IPS-15b (cell line): ENCODE data around the gene APIP.
"Not testable (repeated sequence)": the region's sequence is repeated elsewhere in the genome, so short reads cannot be mapped to it uniquely, and the experiment has no call there.

Source experiments
- H3K27me3 ChIP-seq: one replicate; pipeline ENCODE4 v1.6.1; 2013; ENCODE audit warnings: low read length; ENCODE audit not compliant: control insufficient read depth, insufficient read depth
- H3K36me3 ChIP-seq: one replicate; pipeline ENCODE4 v1.6.1; 2013; ENCODE audit warnings: low read length; ENCODE audit not compliant: control insufficient read depth, insufficient read depth
- H3K4me1 ChIP-seq: one replicate; pipeline ENCODE4 v1.6.1; 2013; ENCODE audit warnings: mild to moderate bottlenecking, low read length; ENCODE audit not compliant: control insufficient read depth, insufficient read depth
- H3K4me3 ChIP-seq: one replicate; pipeline ENCODE4 v1.5.1; 2013; ENCODE audit warnings: low read depth, low read length
- H3K9ac ChIP-seq: one replicate; pipeline ENCODE4 v1.6.1; 2013; ENCODE audit warnings: low read depth, mild to moderate bottlenecking, low read length
- H3K9me3 ChIP-seq: one replicate; pipeline ENCODE4 v1.6.1; 2013; ENCODE audit warnings: mild to moderate bottlenecking, low read length; ENCODE audit not compliant: control insufficient read depth, insufficient read depth

APIP gene

DNA sequence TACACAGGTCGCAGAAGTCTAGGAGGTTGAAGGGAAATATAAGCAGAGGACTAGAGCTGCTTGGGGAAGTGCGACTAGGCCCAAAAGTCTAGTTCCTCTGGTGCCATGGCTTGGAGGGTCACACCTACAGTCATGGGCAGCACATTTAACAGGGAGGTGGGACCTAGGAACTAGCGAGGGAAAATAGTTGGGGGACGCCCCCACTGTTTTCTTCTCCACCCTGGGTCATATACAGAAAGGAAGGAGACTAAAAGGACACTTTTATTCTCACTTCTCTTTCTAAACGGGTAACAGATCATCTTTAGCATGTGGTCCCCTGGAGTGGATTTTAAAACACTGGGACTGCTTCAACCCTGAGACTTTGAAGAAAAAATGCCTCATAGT, 16.6 kb downstream of the APIP start:
- no peaks in the 10 kb centered on the region for H3K27me3 ChIP-seq
- H3K9me3 ChIP-seq: peaks cover 28% of the 10 kb centered on the region
- peaks cover 4% of the 10 kb centered on the region for H3K36me3 ChIP-seq
- H3K9ac ChIP-seq: no peak overlapping the region
- H3K4me3 ChIP-seq: no peak overlapping the region
- no peaks in the 10 kb centered on the region for H3K4me1 ChIP-seq

GRCh38 chr11:34898474-34898873, 17.7 kb downstream of the APIP start:
- no peak overlapping the region for H3K9ac ChIP-seq
- H3K36me3 ChIP-seq: peaks cover 4% of the 10 kb centered on the region
- no peak overlapping the region for H3K4me3 ChIP-seq
- H3K4me1 ChIP-seq: no peaks in the 10 kb centered on the region
- no peaks in the 10 kb centered on the region for H3K27me3 ChIP-seq
- peaks cover 28% of the 10 kb centered on the region for H3K9me3 ChIP-seq

DNA sequence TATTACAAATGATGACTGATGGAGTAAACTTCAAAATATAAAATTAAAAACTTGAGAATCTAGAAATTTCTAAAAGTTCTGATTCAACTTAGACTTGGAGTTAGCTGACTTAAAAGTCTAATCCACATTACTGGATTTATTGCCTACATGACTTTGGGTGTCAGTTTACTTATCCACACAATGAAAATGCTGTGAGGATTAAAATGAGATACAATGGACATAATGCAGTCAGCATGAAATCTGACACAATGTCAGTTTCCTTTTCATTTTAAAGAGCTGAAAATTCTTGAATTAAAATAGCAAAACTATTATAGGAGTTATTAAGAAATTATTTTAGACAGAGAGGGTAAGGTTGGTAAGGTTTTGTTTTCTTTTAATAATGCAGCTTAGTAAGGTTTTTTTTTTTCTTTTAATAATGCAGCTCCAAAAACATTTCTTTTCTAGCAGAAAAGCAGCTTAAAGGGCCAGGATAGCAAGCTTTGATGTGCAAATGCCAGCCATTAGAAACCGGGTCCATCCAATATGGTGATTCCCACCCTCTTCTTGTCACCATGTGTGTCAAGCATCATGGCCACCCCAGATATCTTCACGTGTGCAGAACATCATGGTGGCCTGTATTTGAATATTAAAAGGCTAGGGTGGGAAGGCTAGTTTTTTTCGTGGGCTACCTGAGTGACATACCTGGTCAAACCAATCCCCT, 18.9 kb downstream of the APIP start:
- Histone ChIP-seq H3K4me3 (no peak overlapping the region), H3K9me3 (peaks cover 28% of the 10 kb centered on the region), H3K27me3 (no peaks in the 10 kb centered on the region), H3K36me3 (no peaks in the 10 kb centered on the region), H3K4me1 (no peaks in the 10 kb centered on the region), H3K9ac (no peak overlapping the region)

DNA sequence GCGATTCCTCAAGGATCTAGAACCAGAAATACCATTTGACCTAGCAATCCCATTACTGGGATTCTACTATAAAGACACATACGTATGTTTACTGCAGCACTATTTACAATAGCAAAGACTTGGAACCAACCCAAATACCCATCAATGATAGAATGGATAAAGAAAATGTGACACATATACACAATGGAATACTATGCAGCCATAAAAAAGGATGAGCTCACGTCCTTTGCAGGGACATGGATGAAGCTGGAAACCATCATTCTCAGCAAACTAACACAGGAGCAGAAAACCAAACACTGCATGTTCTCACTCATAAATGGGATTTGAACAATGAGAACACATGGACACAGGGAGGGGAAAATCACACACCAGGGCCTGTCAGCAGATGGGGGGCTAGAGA, 20.0 kb downstream of the APIP start:
- H3K27me3 ChIP-seq, H3K36me3 ChIP-seq, H3K4me3 ChIP-seq, H3K9ac ChIP-seq, H3K4me1 ChIP-seq: not testable (repeated sequence)
- peaks cover 23% of the 10 kb centered on the region for H3K9me3 ChIP-seq

DNA sequence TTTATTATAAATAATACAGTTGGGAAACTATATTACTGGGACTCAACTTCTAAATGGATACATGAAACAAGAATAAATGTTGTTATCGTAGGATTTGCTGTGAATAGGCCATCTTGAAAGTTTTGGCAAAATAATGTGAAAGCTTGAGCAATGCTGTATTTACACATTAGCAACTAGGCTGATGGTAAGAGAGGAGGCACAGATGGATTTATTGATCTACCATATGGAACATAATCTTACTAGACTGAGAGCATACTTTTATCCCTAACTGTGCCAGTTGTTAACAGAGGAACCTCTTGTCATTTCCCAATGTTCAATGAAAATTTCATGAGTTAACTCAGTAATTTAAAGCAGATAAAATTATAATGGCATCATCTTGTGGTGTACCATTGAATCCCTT, 22.8 kb downstream of the APIP start:
- H3K4me1 ChIP-seq: no peaks in the 10 kb centered on the region
- no peak overlapping the region for H3K9ac ChIP-seq
- H3K9me3 ChIP-seq: peaks cover 5% of the 10 kb centered on the region
- no peaks in the 10 kb centered on the region for H3K36me3 ChIP-seq
- no peak overlapping the region for H3K4me3 ChIP-seq
- no peaks in the 10 kb centered on the region for H3K27me3 ChIP-seq

- H3K9me3 ChIP-seq: no peaks in the 10 kb centered on the region
- H3K27me3 ChIP-seq: no peaks in the 10 kb centered on the region
Measured at GRCh38 chr11:34891611-34892010, 24.6 kb downstream of the APIP start.

DNA sequence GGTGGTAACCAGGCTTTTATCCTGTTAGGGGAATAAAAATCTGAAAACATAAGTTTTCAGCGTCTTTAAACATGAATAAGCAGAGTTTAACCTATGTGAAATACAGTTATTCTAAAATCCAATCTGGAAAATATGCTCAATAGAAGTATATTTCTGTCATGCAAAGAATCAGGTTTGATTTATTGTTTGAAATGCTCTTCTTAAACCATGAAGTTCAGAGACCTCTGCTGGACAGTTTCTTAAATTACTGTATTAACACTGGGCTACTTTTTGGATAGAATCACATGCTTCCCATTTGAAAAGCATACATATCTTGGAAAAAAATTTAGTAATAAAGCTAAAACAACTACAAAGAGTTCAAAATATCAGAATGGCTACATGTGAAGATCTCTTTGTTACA, 25.4 kb downstream of the APIP start:
- H3K9me3 ChIP-seq: no peaks in the 10 kb centered on the region
- no peak overlapping the region for H3K4me3 ChIP-seq
- H3K36me3 ChIP-seq: no peaks in the 10 kb centered on the region
- H3K27me3 ChIP-seq: no peaks in the 10 kb centered on the region
- no peak overlapping the region for H3K9ac ChIP-seq
- no peaks in the 10 kb centered on the region for H3K4me1 ChIP-seq

More at GRCh38 chr11:34891611-34892010, 24.6 kb downstream of the APIP start:
- H3K9ac ChIP-seq: no peak overlapping the region
- H3K4me3 ChIP-seq: no peak overlapping the region
- H3K4me1 ChIP-seq: no peaks in the 10 kb centered on the region
- no peaks in the 10 kb centered on the region for H3K36me3 ChIP-seq

DNA sequence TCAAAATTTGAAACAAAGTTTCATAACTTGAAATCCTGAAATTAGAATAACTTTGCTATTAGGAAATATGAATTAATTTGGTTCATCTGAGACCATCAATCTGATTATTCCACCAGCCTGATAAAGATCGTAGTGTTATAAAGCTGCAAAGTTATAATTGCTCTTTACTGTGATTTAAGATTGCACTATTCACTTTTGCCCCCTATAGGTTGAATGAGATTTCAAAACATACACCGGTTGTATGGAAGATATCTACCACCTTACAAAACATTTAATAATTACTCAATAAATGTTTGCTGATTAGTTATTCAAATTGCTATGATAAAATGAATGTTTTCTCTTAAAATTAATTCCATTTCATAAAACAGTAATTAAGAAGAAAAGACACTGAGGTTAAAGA, 26.1 kb downstream of the APIP start:
- Histone ChIP-seq H3K4me1 (no peaks in the 10 kb centered on the region), H3K9me3 (no peaks in the 10 kb centered on the region), H3K9ac (no peak overlapping the region), H3K36me3 (no peaks in the 10 kb centered on the region), H3K27me3 (no peaks in the 10 kb centered on the region), H3K4me3 (no peak overlapping the region)

- H3K9me3 ChIP-seq: no peaks in the 10 kb centered on the region
- H3K4me3 ChIP-seq: no peak overlapping the region
- H3K36me3 ChIP-seq: no peaks in the 10 kb centered on the region
Measured at GRCh38 chr11:34887260-34887659, 28.9 kb downstream of the APIP start.

GRCh38 chr11:34886609-34887008, 29.6 kb downstream of the APIP start:
- Histone ChIP-seq H3K9ac (no peak overlapping the region), H3K4me1 (no peaks in the 10 kb centered on the region), H3K36me3 (no peaks in the 10 kb centered on the region), H3K27me3 (no peaks in the 10 kb centered on the region), H3K9me3 (no peaks in the 10 kb centered on the region), H3K4me3 (no peak overlapping the region)

More at GRCh38 chr11:34887260-34887659, 28.9 kb downstream of the APIP start:
- no peaks in the 10 kb centered on the region for H3K4me1 ChIP-seq
- no peak overlapping the region for H3K9ac ChIP-seq
- no peaks in the 10 kb centered on the region for H3K27me3 ChIP-seq

GRCh38 chr11:34881900-34882299, 34.3 kb downstream of the APIP start:
- Histone ChIP-seq H3K4me3 (no peak overlapping the region), H3K9me3 (no peaks in the 10 kb centered on the region), H3K9ac (no peak overlapping the region), H3K27me3 (no peaks in the 10 kb centered on the region), H3K4me1 (no peaks in the 10 kb centered on the region), H3K36me3 (no peaks in the 10 kb centered on the region)

DNA sequence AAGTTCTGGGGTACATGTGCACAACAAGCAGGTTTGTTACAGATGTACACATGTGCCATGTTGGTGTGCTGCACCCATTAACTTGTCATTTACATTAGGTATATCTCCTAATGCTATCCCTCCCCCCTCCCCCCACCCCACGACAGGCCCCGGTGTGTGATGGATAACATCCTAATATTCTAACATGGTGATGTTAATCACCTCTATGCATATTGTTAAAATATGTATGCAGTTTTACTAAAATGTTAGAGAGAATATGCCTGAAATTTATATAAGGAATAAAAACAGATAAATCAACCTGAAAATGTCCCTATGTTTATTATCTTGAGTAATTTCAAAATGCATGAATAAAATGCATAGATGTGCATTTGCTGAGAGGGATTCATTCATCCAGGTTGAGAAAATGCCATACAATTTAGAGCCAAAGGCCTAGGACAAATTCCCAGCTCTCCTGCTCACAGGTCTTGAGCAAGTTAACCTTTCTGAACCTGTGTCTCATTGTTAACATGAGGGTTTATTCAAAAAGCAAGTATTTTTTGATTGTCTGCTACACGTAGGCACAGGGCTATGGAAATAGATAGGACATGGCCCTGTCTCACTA, 38.7 kb downstream of the APIP start:
- Histone ChIP-seq H3K9me3 (no peaks in the 10 kb centered on the region), H3K36me3 (no peaks in the 10 kb centered on the region), H3K27me3 (no peaks in the 10 kb centered on the region), H3K4me3 (no peak overlapping the region), H3K4me1 (no peaks in the 10 kb centered on the region), H3K9ac (no peak overlapping the region)
